NCI-H1092 treated with DMSO at 0.1 percent for 48 hours (cell line): ENCODE results near the gene TMEM219.
"Not testable (repeated sequence)": the region's sequence is repeated elsewhere in the genome, so short reads cannot be mapped to it uniquely, and the experiment has no call there.

Experiments
- DNase-seq: peaks from one replicate; lab custom pipeline; 2025; lab: John Stamatoyannopoulos, UW

The TMEM219 gene

GRCh38 chr16:30011714-30012504, 50.0 kb downstream of the TMEM219 start:
- DNase-seq, result no peak

DNA sequence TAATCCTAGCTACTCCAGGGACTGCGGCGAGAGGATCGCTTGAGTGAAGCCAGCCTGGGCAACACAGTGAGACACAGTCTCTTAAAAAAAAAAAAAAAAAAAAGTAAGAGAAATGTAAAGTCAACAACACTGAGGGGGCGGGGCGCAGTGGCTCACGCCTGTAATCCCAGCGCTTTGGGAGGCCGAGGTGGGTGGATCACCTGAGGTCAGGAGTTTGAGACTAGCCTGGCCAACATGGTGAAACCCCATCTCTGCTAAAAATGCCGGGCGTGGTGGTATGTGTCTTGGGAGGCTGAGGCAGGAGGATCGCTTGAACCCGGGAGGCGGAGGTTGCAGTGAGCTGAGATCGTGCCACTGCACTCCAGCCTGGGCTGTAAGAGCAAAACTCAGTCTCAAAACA, 50.7 kb downstream of the TMEM219 start:
- DNase-seq, result not testable (repeated sequence)

DNA sequence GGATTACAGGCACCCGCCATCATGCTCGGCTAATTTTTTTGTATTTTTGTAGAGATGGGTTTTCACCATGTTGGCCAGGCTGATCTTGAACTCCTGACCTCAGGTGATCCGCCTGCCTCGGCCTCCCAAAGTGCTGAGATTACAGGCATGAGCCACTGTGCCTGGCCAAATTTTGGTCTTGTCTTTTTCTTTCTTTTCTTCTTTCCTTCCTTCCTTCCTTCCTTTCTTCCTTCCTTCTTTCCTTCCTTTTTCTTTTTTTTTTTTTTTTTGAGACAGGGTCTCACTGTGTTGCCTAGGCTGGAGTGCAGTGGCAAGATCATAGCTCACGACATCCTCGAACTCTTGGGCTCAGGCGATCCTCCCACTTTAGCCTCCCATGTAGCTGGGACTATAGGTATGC, 53.6 kb downstream of the TMEM219 start:
- not testable (repeated sequence) for DNase-seq

- no peak for DNase-seq
Observed at GRCh38 chr16:30016555-30017276, 54.8 kb downstream of the TMEM219 start.

DNA sequence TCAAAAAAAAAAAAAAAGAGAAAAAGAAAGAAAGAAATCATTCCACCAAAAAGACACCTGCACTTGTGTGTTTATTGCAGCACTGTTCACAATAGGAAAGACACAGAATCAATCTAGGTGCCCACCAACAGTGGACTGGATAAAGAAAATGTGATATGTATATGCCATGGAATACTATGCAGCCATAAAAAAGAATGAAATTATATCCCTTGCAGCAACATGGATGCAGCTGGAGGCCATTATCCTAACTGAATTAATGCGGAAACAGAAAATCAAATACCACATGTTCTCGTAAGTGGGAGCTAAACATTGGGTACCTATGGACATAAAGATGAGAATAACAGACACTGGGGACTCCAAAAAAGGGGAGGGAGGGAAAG, 55.4 kb downstream of the TMEM219 start:
- no peak for DNase-seq

- not testable (repeated sequence) for DNase-seq
Observed at GRCh38 chr16:30017937-30018336, 56.1 kb downstream of the TMEM219 start.

DNA sequence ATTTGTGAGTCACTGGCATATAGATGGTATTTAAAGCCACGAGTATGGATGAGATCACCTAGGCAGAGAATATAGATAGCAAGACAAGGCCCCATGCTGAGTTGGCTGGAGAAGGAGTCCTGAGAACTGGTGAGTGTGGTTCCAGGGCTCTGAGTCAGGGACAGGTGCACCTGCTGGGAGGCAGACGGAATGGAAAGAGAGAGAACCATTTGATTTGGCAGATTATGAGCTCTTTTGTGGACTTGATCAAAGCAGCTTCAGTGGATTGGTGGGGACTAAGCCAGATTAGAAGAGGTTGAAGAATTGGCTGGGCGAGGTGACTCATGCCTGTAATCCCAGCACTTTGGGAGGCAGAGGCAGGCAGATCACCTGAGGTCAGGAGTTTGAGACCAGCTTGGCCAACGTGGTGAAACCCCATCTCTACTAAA, 56.9 kb downstream of the TMEM219 start:
- no peak for DNase-seq
